Measurements from ENCODE around the gene SEC16A.

The SEC16A gene

GRCh38 chr9:136499935-136500910 lies 17.4 kb upstream of the SEC16A start:
- no peaks in the 10 kb centered on the region for H3K27me3 ChIP-seq (ENCODE audit: insufficient read depth, low read length)
- H2AFZ ChIP-seq (ENCODE audit: low read length, unreplicated experiment): no peak overlapping the region
- H3K79me2 ChIP-seq (ENCODE audit: control insufficient read depth, insufficient read depth, low read length, unreplicated experiment): no peaks in the 10 kb centered on the region
- H3K4me3 ChIP-seq (ENCODE audit: low read depth, low read length): no peak overlapping the region
- no peaks in the 10 kb centered on the region for H3K36me3 ChIP-seq (ENCODE audit: insufficient read depth, low read length)
- no peak overlapping the region for H3K27ac ChIP-seq (ENCODE audit: low read depth, low read length)
- H3K4me1 ChIP-seq (ENCODE audit: control insufficient read depth, insufficient read depth, low read length, unreplicated experiment): no peaks in the 10 kb centered on the region

GRCh38 chr9:136499071-136499934 lies 16.5 kb upstream of the SEC16A start:
- no peaks in the 10 kb centered on the region for H3K79me2 ChIP-seq (ENCODE audit: control insufficient read depth, insufficient read depth, low read length, unreplicated experiment)
- no peaks in the 10 kb centered on the region for H3K4me1 ChIP-seq (ENCODE audit: control insufficient read depth, insufficient read depth, low read length, unreplicated experiment)
- H3K27ac ChIP-seq (ENCODE audit: low read depth, low read length): no peak overlapping the region
- no peaks in the 10 kb centered on the region for H3K36me3 ChIP-seq (ENCODE audit: insufficient read depth, low read length)
- no peak overlapping the region for H3K4me3 ChIP-seq (ENCODE audit: low read depth, low read length)
- no peak overlapping the region for H2AFZ ChIP-seq (ENCODE audit: low read length, unreplicated experiment)
- H3K27me3 ChIP-seq (ENCODE audit: insufficient read depth, low read length): no peaks in the 10 kb centered on the region

- Histone ChIP-seq H3K4me3 (ENCODE audit: low read depth, low read length) (no peak overlapping the region), H3K36me3 (ENCODE audit: insufficient read depth, low read length) (no peaks in the 10 kb centered on the region), H3K27me3 (ENCODE audit: insufficient read depth, low read length) (no peaks in the 10 kb centered on the region), H3K4me1 (ENCODE audit: control insufficient read depth, insufficient read depth, low read length, unreplicated experiment) (no peaks in the 10 kb centered on the region), H3K27ac (ENCODE audit: low read depth, low read length) (no peak overlapping the region), H2AFZ (ENCODE audit: low read length, unreplicated experiment) (no peak overlapping the region), H3K79me2 (ENCODE audit: control insufficient read depth, insufficient read depth, low read length, unreplicated experiment) (no peaks in the 10 kb centered on the region)
These were observed 15.3 kb upstream of the SEC16A start for GRCh38 chr9:136497916-136498695.

- H3K36me3 ChIP-seq (ENCODE audit: insufficient read depth, low read length): no peaks in the 10 kb centered on the region
- no peaks in the 10 kb centered on the region for H3K4me1 ChIP-seq (ENCODE audit: control insufficient read depth, insufficient read depth, low read length, unreplicated experiment)
- H3K4me3 ChIP-seq (ENCODE audit: low read depth, low read length): no peak overlapping the region
- H2AFZ ChIP-seq (ENCODE audit: low read length, unreplicated experiment): no peak overlapping the region
- H3K27ac ChIP-seq (ENCODE audit: low read depth, low read length): no peak overlapping the region
- H3K79me2 ChIP-seq (ENCODE audit: control insufficient read depth, insufficient read depth, low read length, unreplicated experiment): no peaks in the 10 kb centered on the region
- H3K27me3 ChIP-seq (ENCODE audit: insufficient read depth, low read length): no peaks in the 10 kb centered on the region
These were observed 14.2 kb upstream of the SEC16A start for GRCh38 chr9:136496801-136497620.

GRCh38 chr9:136496181-136496580 lies 13.3 kb upstream of the SEC16A start:
- Histone ChIP-seq H3K79me2 (ENCODE audit: control insufficient read depth, insufficient read depth, low read length, unreplicated experiment) (no peaks in the 10 kb centered on the region), H3K4me3 (ENCODE audit: low read depth, low read length) (no peak overlapping the region), H3K27ac (ENCODE audit: low read depth, low read length) (no peak overlapping the region), H3K27me3 (ENCODE audit: insufficient read depth, low read length) (no peaks in the 10 kb centered on the region), H3K4me1 (ENCODE audit: control insufficient read depth, insufficient read depth, low read length, unreplicated experiment) (no peaks in the 10 kb centered on the region), H2AFZ (ENCODE audit: low read length, unreplicated experiment) (no peak overlapping the region), H3K36me3 (ENCODE audit: insufficient read depth, low read length) (no peaks in the 10 kb centered on the region)

GRCh38 chr9:136495238-136495800 lies 12.5 kb upstream of the SEC16A start:
- no peak overlapping the region for H3K27ac ChIP-seq (ENCODE audit: low read depth, low read length)
- no peaks in the 10 kb centered on the region for H3K79me2 ChIP-seq (ENCODE audit: control insufficient read depth, insufficient read depth, low read length, unreplicated experiment)

GRCh38 chr9:136494531-136495215 lies 11.8 kb upstream of the SEC16A start:
- Histone ChIP-seq H3K4me1 (ENCODE audit: control insufficient read depth, insufficient read depth, low read length, unreplicated experiment) (no peaks in the 10 kb centered on the region), H2AFZ (ENCODE audit: low read length, unreplicated experiment) (no peak overlapping the region), H3K27ac (ENCODE audit: low read depth, low read length) (no peak overlapping the region), H3K79me2 (ENCODE audit: control insufficient read depth, insufficient read depth, low read length, unreplicated experiment) (no peaks in the 10 kb centered on the region), H3K4me3 (ENCODE audit: low read depth, low read length) (no peak overlapping the region), H3K27me3 (ENCODE audit: insufficient read depth, low read length) (no peaks in the 10 kb centered on the region), H3K36me3 (ENCODE audit: insufficient read depth, low read length) (no peaks in the 10 kb centered on the region)

More at GRCh38 chr9:136495238-136495800, 12.5 kb upstream of the SEC16A start:
- H3K4me3 ChIP-seq (ENCODE audit: low read depth, low read length): no peak overlapping the region
- no peaks in the 10 kb centered on the region for H3K4me1 ChIP-seq (ENCODE audit: control insufficient read depth, insufficient read depth, low read length, unreplicated experiment)
- no peak overlapping the region for H2AFZ ChIP-seq (ENCODE audit: low read length, unreplicated experiment)
- no peaks in the 10 kb centered on the region for H3K36me3 ChIP-seq (ENCODE audit: insufficient read depth, low read length)
- H3K27me3 ChIP-seq (ENCODE audit: insufficient read depth, low read length): no peaks in the 10 kb centered on the region

- Histone ChIP-seq H3K27ac (ENCODE audit: low read depth, low read length) (no peak overlapping the region), H3K79me2 (ENCODE audit: control insufficient read depth, insufficient read depth, low read length, unreplicated experiment) (no peaks in the 10 kb centered on the region), H3K27me3 (ENCODE audit: insufficient read depth, low read length) (no peaks in the 10 kb centered on the region), H3K4me3 (ENCODE audit: low read depth, low read length) (no peak overlapping the region), H3K4me1 (ENCODE audit: control insufficient read depth, insufficient read depth, low read length, unreplicated experiment) (no peaks in the 10 kb centered on the region), H3K36me3 (ENCODE audit: insufficient read depth, low read length) (no peaks in the 10 kb centered on the region), H2AFZ (ENCODE audit: low read length, unreplicated experiment) (no peak overlapping the region)
These were observed 11.2 kb upstream of the SEC16A start for GRCh38 chr9:136494012-136494411.

- Histone ChIP-seq H3K27me3 (ENCODE audit: insufficient read depth, low read length) (no peaks in the 10 kb centered on the region), H3K36me3 (ENCODE audit: insufficient read depth, low read length) (no peaks in the 10 kb centered on the region), H2AFZ (ENCODE audit: low read length, unreplicated experiment) (no peak overlapping the region), H3K79me2 (ENCODE audit: control insufficient read depth, insufficient read depth, low read length, unreplicated experiment) (no peaks in the 10 kb centered on the region), H3K4me3 (ENCODE audit: low read depth, low read length) (no peak overlapping the region), H3K27ac (ENCODE audit: low read depth, low read length) (no peak overlapping the region), H3K4me1 (ENCODE audit: control insufficient read depth, insufficient read depth, low read length, unreplicated experiment) (no peaks in the 10 kb centered on the region)
These were observed 10.7 kb upstream of the SEC16A start for GRCh38 chr9:136493567-136493971.

Data from ACC112 (cell line).